Neuronal stem cell (in vitro differentiated cells): Measurements from ENCODE around the gene CLMN.
A peak's percentile ranks its signal among the peaks of the same experiment; 100 is the strongest.

Source experiments
- DNase-seq: peaks from one replicate; pipeline ENCODE4 v3.0.0-alpha.2; 2013; ENCODE audit warnings: low spot score
- H2AFZ ChIP-seq: one replicate; pipeline ENCODE4 v1.6.1; 2013; ENCODE audit warnings: mild to moderate bottlenecking, low read length, inconsistent platforms
- H2AK5ac ChIP-seq: 2 replicates; pipeline ENCODE4 v1.6.1; 2013; ENCODE audit warnings: low read depth, mild to moderate bottlenecking, inconsistent platforms, low read length, moderate library complexity, mixed read lengths
- H2BK120ac ChIP-seq: 2 replicates; pipeline ENCODE4 v1.6.1; 2013; ENCODE audit warnings: low read depth, mild to moderate bottlenecking, inconsistent platforms, low read length, moderate library complexity, mixed read lengths
- H2BK12ac ChIP-seq: one replicate; pipeline ENCODE4 v1.6.1; 2013; ENCODE audit warnings: low read length, inconsistent platforms
- H2BK15ac ChIP-seq: 2 replicates; pipeline ENCODE4 v1.6.1; 2013; ENCODE audit warnings: mild to moderate bottlenecking, low read length, inconsistent platforms, mixed read lengths
- H2BK5ac ChIP-seq: one replicate; pipeline ENCODE4 v1.6.1; 2013; ENCODE audit warnings: inconsistent platforms, mild to moderate bottlenecking, low read length, moderate library complexity
- H3K14ac ChIP-seq: one replicate; pipeline ENCODE4 v1.6.1; 2013; ENCODE audit warnings: low read length, inconsistent platforms
- H3K18ac ChIP-seq: 2 replicates; pipeline ENCODE4 v1.6.1; 2013; ENCODE audit warnings: low read length, inconsistent platforms
- H3K23ac ChIP-seq: 2 replicates; pipeline ENCODE4 v1.6.1; 2013; ENCODE audit warnings: low read depth, mild to moderate bottlenecking, mixed read lengths, low read length, inconsistent platforms; ENCODE audit not compliant: poor library complexity
- H3K27ac ChIP-seq: replicated peaks from 3 replicates; pipeline ENCODE4 v1.5.1; 2013; ENCODE audit warnings: low read length, inconsistent platforms
- H3K27me3 ChIP-seq, 3 experiments: 2 replicates each; pipeline ENCODE4 v1.6.1; 2013; ENCODE audit warnings: low read length in 3 of 3, mild to moderate bottlenecking in 2 of 3, inconsistent platforms in 1 of 3, low read depth in 1 of 3, mixed read lengths in 1 of 3, moderate library complexity in 1 of 3; ENCODE audit not compliant: control insufficient read depth in 3 of 3, insufficient read depth in 3 of 3
- H3K36me3 ChIP-seq, 2 donors: replicated peaks in 1 of 2; 2 replicates each; pipeline ENCODE4 v1.6.1; 2013; ENCODE audit warnings: low read length in 2 of 2; ENCODE audit not compliant: control insufficient read depth in 2 of 2, insufficient read depth in 2 of 2
- H3K4ac ChIP-seq: 2 replicates; pipeline ENCODE4 v1.6.1; 2013; ENCODE audit warnings: inconsistent platforms, mild to moderate bottlenecking, low read length, moderate library complexity
- H3K4me1 ChIP-seq, 2 donors: 1 replicate in 1 of 2; 2 replicates in 1 of 2; pipeline ENCODE4 v1.6.1; 2013; ENCODE audit warnings: low read length in 2 of 2, low read depth in 1 of 2; ENCODE audit not compliant: control insufficient read depth in 2 of 2, insufficient read depth in 1 of 2
- H3K4me2 ChIP-seq: one replicate; pipeline ENCODE4 v1.6.1; 2013; ENCODE audit warnings: mild to moderate bottlenecking, low read length, inconsistent platforms; ENCODE audit not compliant: insufficient read depth, poor library complexity, severe bottlenecking
- H3K4me3 ChIP-seq, 2 donors: 2 replicates each; pipeline ENCODE4 v1.5.1; 2013; ENCODE audit warnings: low read length in 2 of 2, mild to moderate bottlenecking in 2 of 2, inconsistent platforms in 1 of 2, moderate library complexity in 1 of 2
- H3K79me1 ChIP-seq: one replicate; pipeline ENCODE4 v1.6.1; 2013; ENCODE audit warnings: low read depth, mild to moderate bottlenecking, inconsistent platforms, low read length, moderate library complexity
- H3K9ac ChIP-seq: one replicate; pipeline ENCODE4 v1.6.1; 2013; ENCODE audit warnings: mild to moderate bottlenecking, low read depth, low read length, inconsistent platforms; ENCODE audit not compliant: poor library complexity
- H3K9me3 ChIP-seq, 2 donors: replicated peaks in 1 of 2; 2 replicates each; pipeline versions ENCODE3 to v1.6.1; 2013; ENCODE audit warnings: low read length in 2 of 2, mild to moderate bottlenecking in 2 of 2, inconsistent platforms in 1 of 2, low read depth in 1 of 2, mixed read lengths in 1 of 2, moderate library complexity in 1 of 2; ENCODE audit not compliant: control insufficient read depth in 2 of 2, insufficient read depth in 1 of 2
- H4K8ac ChIP-seq: one replicate; pipeline ENCODE4 v1.6.1; 2013; ENCODE audit warnings: low read depth, mild to moderate bottlenecking, inconsistent platforms, low read length, moderate library complexity
- H4K91ac ChIP-seq: one replicate; pipeline ENCODE4 v1.6.1; 2013; ENCODE audit warnings: low read length, low read depth, mild to moderate bottlenecking, inconsistent platforms; ENCODE audit not compliant: poor library complexity
- WGBS, 2 donors: extraction: QIAGEN DNeasy Blood & Tissue Kit; methylation state at CpG; one replicate each; pipeline ENCODE4 v1.1.7; 2013; ENCODE audit warnings: missing lambda C conversion rate in 2 of 2, mixed read lengths in 1 of 2; ENCODE audit not compliant: insufficient read length in 2 of 2, insufficient replicate concordance in 1 of 2; ENCODE audit errors: extremely low coverage in 2 of 2; 5-methylcytosine and 5-hydroxymethylcytosine counted together

CLMN gene

GRCh38 chr14:95185767-95186392 lies 133.8 kb downstream of the CLMN start:
- H3K79me1 ChIP-seq: no peaks in the 10 kb centered on the region
- WGBS, 2 donors: no CpG with 5 or more reads among the region's 11 CpGs
- H3K9ac ChIP-seq: no peak overlapping the region
- no peak overlapping the region for H3K14ac ChIP-seq
- H3K4ac ChIP-seq: no peak overlapping the region
- no peak overlapping the region for H2BK5ac ChIP-seq
- H2AFZ ChIP-seq: no peak overlapping the region
- peak overlapping the region in 1 of 2 donors; percentile 19 for H3K4me3 ChIP-seq
- no peak overlapping the region for H2BK12ac ChIP-seq
- no peaks in the 10 kb centered on the region for H3K36me3 ChIP-seq
- H4K8ac ChIP-seq: no peak overlapping the region
- no peaks in the 10 kb centered on the region for H3K27me3 ChIP-seq
- no peaks in the 10 kb centered on the region for H3K9me3 ChIP-seq
- H4K91ac ChIP-seq: no peak overlapping the region
- H3K23ac ChIP-seq: no peak overlapping the region
- no peak overlapping the region for H2BK120ac ChIP-seq
- H3K27ac ChIP-seq: no peak overlapping the region
- H3K18ac ChIP-seq: no peak overlapping the region
- no peak overlapping the region for H2BK15ac ChIP-seq
- H3K4me2 ChIP-seq: no peak overlapping the region
- DNase-seq: no peak
- H3K4me1 ChIP-seq: peaks cover 0 to 3% of the 10 kb centered on the region in 2 donors
- H2AK5ac ChIP-seq: no peak overlapping the region

- no peak for DNase-seq
- Histone ChIP-seq H4K91ac (no peak overlapping the region), H2BK15ac (no peak overlapping the region), H2BK120ac (no peak overlapping the region), H3K4ac (no peak overlapping the region), H3K79me1 (no peaks in the 10 kb centered on the region), H4K8ac (no peak overlapping the region), H3K23ac (no peak overlapping the region), H3K27me3 (no peaks in the 10 kb centered on the region), H3K4me3 (no peak overlapping the region), H3K27ac (no peak overlapping the region), H2AFZ (no peak overlapping the region), H3K18ac (no peak overlapping the region), H2BK5ac (no peak overlapping the region), H3K36me3 (no peaks in the 10 kb centered on the region), H2AK5ac (no peak overlapping the region), H3K4me2 (no peak overlapping the region), H2BK12ac (no peak overlapping the region), H3K14ac (no peak overlapping the region), H3K4me1 (no peaks in the 10 kb centered on the region), H3K9me3 (no peaks in the 10 kb centered on the region), H3K9ac (no peak overlapping the region)
- WGBS, 2 donors: no CpG with 5 or more reads among the region's 12 CpGs
Observed at GRCh38 chr14:95185033-95185766, 134.5 kb downstream of the CLMN start.

DNA sequence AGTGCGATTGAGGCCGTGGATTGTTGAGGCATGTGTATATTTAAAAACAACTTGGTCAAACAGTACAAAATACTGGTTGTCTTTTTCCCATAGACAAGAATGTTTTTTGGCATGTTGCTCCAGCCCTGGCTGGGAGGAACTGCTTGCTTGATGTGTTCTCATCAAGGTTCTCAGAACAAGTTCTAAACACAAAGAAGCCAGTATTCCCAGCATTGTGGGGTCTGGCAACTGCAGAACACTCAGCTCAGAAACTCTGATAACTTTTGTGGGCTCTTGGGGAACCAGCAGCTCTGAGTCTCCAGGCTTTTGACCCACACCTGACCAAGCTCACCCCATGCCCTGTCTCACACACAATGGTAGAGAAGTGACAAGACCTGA lies 135.3 kb downstream of the CLMN start:
- H3K79me1 ChIP-seq: no peaks in the 10 kb centered on the region
- no CpG with 5 or more reads among the region's 2 CpGs for WGBS, 2 donors

GRCh38 chr14:95183532-95184412 lies 135.9 kb downstream of the CLMN start:
- no peaks in the 10 kb centered on the region for H3K9me3 ChIP-seq
- no peak overlapping the region for H3K9ac ChIP-seq
- no peak for DNase-seq
- no peak overlapping the region for H3K23ac ChIP-seq
- no peak overlapping the region for H3K4ac ChIP-seq
- no peak overlapping the region for H4K91ac ChIP-seq
- no peak overlapping the region for H2BK5ac ChIP-seq
- H3K36me3 ChIP-seq: no peaks in the 10 kb centered on the region
- no peak overlapping the region for H2AFZ ChIP-seq
- no peak overlapping the region for H2BK15ac ChIP-seq
- H3K4me1 ChIP-seq: no peaks in the 10 kb centered on the region
- H4K8ac ChIP-seq: no peak overlapping the region
- H3K14ac ChIP-seq: no peak overlapping the region
- H3K4me2 ChIP-seq: no peak overlapping the region
- no peak overlapping the region for H2BK120ac ChIP-seq
- no peak overlapping the region for H2AK5ac ChIP-seq
- H3K27ac ChIP-seq: no peak overlapping the region
- no peak overlapping the region for H3K18ac ChIP-seq
- WGBS, 2 donors: no CpG with 5 or more reads among the region's 6 CpGs
- H3K4me3 ChIP-seq: no peak overlapping the region
- no peak overlapping the region for H2BK12ac ChIP-seq
- H3K27me3 ChIP-seq: no peaks in the 10 kb centered on the region
- no peaks in the 10 kb centered on the region for H3K79me1 ChIP-seq

More for the DNA sequence above, 135.3 kb downstream of the CLMN start:
- H3K4me2 ChIP-seq: no peak overlapping the region
- no peaks in the 10 kb centered on the region for H3K9me3 ChIP-seq
- no peak overlapping the region for H2BK120ac ChIP-seq
- H3K4ac ChIP-seq: no peak overlapping the region
- no peak overlapping the region for H3K9ac ChIP-seq
- H3K36me3 ChIP-seq: no peaks in the 10 kb centered on the region
- no peak overlapping the region for H3K18ac ChIP-seq
- H4K91ac ChIP-seq: no peak overlapping the region
- H3K4me3 ChIP-seq: no peak overlapping the region
- no peak overlapping the region for H2BK12ac ChIP-seq
- no peak overlapping the region for H2AFZ ChIP-seq
- H3K14ac ChIP-seq: no peak overlapping the region
- no peaks in the 10 kb centered on the region for H3K4me1 ChIP-seq
- H2BK15ac ChIP-seq: no peak overlapping the region
- DNase-seq: no peak
- H3K27me3 ChIP-seq: no peaks in the 10 kb centered on the region
- H3K27ac ChIP-seq: no peak overlapping the region
- no peak overlapping the region for H2BK5ac ChIP-seq
- H4K8ac ChIP-seq: no peak overlapping the region
- no peak overlapping the region for H2AK5ac ChIP-seq
- no peak overlapping the region for H3K23ac ChIP-seq
